GM20000 (cell line): Measurements from ENCODE around the gene LRMDA.

Experiments used
- DNase-seq: peaks from one replicate; pipeline ENCODE4 v3.0.0; 2012; ENCODE audit warnings: low spot score
- TF ChIP-seq, protein P1 (sequence below): IDR thresholded peaks from 2 replicates; pipeline ENCODE4 v1.5.1; 2012; ENCODE audit warnings: mild to moderate bottlenecking, control low read depth; ENCODE audit errors: extremely low read depth, missing control alignments

Gene LRMDA

DNA sequence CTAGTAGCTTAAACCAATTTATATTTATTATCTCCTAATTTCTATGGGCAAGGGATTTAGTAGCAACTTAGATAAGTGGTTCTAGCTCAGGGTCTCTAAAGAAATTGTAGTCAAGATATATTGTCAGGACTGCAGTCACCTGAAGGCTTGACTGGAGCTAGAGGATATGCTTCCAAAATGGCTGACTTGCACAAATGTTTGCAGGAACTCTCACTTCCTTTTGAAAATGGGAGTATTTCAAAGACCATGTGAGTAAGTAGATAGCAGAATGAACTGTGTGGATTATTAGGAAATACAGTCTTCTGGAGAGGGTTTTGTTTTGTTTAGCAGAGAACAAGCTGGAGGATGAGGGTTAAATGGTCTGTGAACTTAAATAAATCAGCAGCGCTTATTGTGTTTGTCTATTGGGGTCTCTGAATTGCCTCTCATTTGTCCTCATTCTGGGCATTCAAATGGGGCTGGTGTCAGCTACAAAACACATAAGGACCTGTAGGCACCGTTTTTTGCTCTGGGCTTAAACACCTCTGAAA, 524.6 kb downstream of the LRMDA start:
- DNase-seq: no peak
- TF ChIP-seq, protein P1, sequence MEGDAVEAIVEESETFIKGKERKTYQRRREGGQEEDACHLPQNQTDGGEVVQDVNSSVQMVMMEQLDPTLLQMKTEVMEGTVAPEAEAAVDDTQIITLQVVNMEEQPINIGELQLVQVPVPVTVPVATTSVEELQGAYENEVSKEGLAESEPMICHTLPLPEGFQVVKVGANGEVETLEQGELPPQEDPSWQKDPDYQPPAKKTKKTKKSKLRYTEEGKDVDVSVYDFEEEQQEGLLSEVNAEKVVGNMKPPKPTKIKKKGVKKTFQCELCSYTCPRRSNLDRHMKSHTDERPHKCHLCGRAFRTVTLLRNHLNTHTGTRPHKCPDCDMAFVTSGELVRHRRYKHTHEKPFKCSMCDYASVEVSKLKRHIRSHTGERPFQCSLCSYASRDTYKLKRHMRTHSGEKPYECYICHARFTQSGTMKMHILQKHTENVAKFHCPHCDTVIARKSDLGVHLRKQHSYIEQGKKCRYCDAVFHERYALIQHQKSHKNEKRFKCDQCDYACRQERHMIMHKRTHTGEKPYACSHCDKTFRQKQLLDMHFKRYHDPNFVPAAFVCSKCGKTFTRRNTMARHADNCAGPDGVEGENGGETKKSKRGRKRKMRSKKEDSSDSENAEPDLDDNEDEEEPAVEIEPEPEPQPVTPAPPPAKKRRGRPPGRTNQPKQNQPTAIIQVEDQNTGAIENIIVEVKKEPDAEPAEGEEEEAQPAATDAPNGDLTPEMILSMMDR: no peak

DNA sequence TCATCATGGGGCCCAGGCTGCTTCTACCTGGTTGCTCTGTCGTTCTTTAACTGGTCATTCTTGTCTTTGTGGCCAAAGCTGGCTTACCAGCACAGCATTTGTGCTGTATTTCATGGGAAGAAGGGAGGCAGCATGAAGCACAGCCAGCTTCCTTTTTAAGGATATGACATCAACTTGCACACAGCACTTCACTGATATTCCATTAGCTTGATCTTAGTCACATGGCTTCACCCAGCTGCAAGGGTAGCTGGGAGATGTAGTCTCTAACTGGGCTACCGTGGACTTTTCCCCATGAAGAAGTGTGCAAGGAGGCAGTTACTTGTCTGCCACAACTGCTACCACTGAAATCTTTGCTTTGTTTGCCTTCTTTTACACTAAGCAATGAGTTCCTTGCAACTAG, 525.2 kb downstream of the LRMDA start:
- TF ChIP-seq, protein P1: no peak
- no peak for DNase-seq

DNA sequence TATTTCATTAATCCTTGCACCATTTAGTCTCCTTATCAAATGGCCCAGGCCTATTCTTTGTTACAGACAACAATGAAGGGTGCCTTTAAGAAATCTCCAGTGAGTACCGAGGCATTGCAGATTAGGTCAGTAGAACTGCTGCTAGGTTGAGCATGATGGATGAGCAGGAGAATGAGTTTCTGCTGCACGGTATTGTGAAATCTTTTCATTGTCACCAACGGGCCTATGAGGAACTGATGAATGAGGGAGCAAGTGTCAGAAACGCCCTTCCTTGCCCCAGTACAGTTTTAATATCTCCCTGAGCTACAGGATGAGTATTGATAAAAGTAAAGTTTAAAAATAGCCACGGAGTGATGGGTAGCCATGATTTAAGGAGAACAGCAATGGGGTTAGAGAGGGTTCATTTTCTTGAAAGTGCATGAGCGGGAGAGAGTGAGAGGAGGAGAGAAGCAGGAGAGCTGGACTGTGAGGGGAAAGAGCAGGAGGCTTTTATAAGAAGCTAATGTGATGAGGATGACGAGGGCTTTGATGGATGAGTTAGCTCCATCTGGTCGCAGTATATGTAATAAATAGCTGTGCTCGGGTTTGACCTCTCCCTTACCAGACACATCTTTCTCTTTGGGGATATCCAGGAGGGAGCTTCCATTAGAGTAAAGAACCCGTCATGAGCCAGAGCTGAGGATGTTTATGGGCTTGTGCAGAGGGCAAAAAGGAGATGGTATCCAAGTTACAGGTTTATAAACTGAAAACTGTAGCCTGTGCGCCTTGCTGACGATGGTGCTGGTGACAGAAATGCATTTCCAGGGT, 526.1 kb downstream of the LRMDA start:
- TF ChIP-seq, protein P1: no peak
- no peak for DNase-seq

DNA sequence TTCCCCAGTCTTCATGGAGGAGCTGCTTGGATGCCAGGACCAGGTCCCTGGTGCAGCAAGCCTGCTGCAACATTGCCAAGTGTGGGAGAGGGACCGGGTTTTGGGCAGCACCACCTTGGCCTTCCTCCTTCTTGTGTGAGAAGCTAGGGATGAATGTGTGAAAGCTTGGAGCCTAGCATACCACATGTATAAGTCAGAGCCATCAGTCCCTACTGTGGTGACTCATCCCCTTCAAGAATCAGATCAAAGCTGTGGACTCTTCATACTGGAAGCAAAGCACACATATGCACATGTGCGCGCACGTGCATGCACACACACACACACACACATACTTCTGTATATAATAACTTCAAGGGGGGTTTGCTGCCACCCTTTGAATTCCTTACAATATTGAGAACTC, 527.8 kb downstream of the LRMDA start:
- DNase-seq: no peak
- TF ChIP-seq, protein P1: no peak

DNA sequence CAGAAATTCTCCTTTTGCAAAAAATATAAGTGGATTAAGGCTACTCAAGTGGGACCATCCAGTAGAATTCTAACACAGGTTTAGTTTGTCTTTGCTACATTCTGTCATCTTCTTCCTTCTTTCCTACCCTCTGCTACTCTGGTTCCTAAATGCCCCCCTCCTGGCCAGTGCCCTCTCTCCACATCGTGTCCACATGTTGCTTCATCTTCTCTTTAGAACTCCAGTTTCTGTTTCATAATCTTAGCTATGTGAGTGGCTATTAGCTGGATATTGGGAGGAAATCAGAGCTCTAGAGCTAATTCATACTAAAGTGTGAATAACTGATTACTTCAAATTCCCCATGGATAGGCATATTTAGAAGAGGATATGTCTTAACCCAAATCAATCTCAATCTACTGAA, 528.5 kb downstream of the LRMDA start:
- DNase-seq: no peak
- TF ChIP-seq, protein P1: no peak

DNA sequence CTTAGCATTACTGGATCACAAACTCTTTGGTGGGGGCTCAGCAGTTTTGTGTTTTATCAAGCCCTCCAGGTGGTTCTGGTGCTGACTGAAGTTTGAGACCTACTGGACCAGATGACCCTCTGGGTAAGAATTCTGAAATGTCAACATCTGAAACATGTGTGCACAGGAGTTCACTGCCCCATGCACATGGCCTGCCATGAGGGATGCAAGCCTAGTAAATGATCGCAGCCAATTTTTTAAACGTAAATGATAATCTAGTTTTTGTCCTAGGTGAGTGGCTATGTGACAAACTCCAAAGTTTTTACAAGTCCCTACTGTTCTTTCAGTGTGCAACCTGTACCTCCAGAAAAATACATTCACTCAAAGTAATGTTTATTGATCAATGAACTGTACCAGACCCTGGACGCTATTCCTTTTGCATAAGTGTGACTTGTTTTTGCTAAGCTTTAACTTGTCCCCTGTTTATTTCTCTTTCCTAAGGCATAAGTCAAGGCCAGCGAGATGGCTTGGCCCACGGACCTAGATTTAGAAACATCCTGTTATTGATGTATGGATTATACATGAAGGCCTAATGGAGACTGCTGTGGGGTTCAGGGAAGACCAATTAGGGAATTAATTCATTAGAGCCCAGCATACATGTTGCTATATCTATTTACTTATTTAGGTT, 531.1 kb downstream of the LRMDA start:
- TF ChIP-seq, protein P1: no peak
- DNase-seq: no peak

DNA sequence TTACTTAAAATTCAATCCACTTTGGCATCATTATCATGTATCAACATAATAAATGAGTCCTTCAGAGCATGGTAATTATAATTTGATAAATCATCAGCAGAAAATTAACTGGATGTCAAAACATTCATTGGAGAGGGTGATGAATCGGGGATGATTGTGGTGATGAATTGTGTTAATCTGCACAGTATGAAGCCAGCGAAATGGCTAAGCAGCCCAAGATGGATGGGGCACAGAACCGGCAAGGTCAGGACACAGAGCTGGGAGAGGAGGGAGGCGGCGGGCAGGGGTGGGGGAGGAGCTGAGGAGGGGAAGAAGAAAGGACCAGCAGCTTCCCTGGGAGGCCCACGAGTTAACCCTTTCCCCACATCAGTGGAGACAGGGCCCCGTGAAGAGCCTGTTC, 536.1 kb downstream of the LRMDA start:
- TF ChIP-seq, protein P1: no peak

More for the DNA sequence above, 536.1 kb downstream of the LRMDA start:
- no peak for DNase-seq
